HEK293 (cell line): ENCODE measurements around the gene LIN37.
A peak's percentile ranks its signal among the peaks of the same experiment; 100 is the strongest.

Source experiments
- CTCF ChIA-PET: fragments of 350-600 bp; formaldehyde crosslinking; extraction: SDS; loops from one replicate; lab custom pipeline; 2021; ENCODE audit warnings: antibody characterized with exemption; lab: Yijun Ruan, JAX
- POLR2A ChIA-PET: fragments of 300-600 bp; formaldehyde crosslinking; extraction: SDS; loops from one replicate; lab custom pipeline; 2020; ENCODE audit warnings: antibody characterized with exemption, inconsistent platforms; lab: Yijun Ruan, JAX
- H3K27ac ChIP-seq: fragments of 200-500 bp; sonication (Bioruptor generic); 2 replicates; pipeline ENCODE4 v1.5.1; 2014; ENCODE audit warnings: low read depth, low read length, control low read depth, inconsistent platforms; ENCODE audit errors: extremely low read depth
- H3K36me3 ChIP-seq, 2 experiments: fragments of 200-500 bp in 1 of 2; sonication (Bioruptor generic) in 1 of 2; 1 replicate in 1 of 2; 2 replicates in 1 of 2; pipeline ENCODE4 v1.5.1; 2014 to 2017; ENCODE audit warnings: inconsistent platforms in 2 of 2, low read length in 2 of 2; ENCODE audit not compliant: control insufficient read depth in 2 of 2, insufficient read depth in 1 of 2
- H3K4me1 ChIP-seq: fragments of 200-500 bp; sonication (Bioruptor generic); 2 replicates; pipeline ENCODE4 v1.5.1; 2014; ENCODE audit warnings: mild to moderate bottlenecking, low read length, inconsistent platforms; ENCODE audit not compliant: control insufficient read depth, insufficient read depth
- H3K4me3 ChIP-seq: 2 replicates; pipeline ENCODE4 v1.5.1; 2011; ENCODE audit warnings: low read depth, mild to moderate bottlenecking, control low read depth, low read length, moderate library complexity
- H3K9me3 ChIP-seq: fragments of 200-500 bp; sonication (Bioruptor generic); 2 replicates; pipeline ENCODE4 v1.5.1; 2014; ENCODE audit warnings: low read depth, low read length, inconsistent platforms; ENCODE audit not compliant: control insufficient read depth, insufficient read depth
- BCL11B ChIP-seq: fragments of 450-650 bp; formaldehyde crosslinking; IDR thresholded peaks from 2 replicates; pipeline ENCODE4 v1.5.1; 2016; ENCODE audit warnings: low read depth, missing biosample characterization, missing genetic modification characterization
- EGR2 ChIP-seq: fragments of 450-650 bp; formaldehyde crosslinking; IDR thresholded peaks from 2 replicates; pipeline ENCODE4 v1.5.1; 2016; ENCODE audit warnings: low read depth, missing biosample characterization, missing genetic modification characterization
- GLI4 ChIP-seq: fragments of 450-650 bp; formaldehyde crosslinking; IDR thresholded peaks from 2 replicates; pipeline ENCODE4 v1.5.1; 2016; ENCODE audit warnings: missing biosample characterization, missing genetic modification characterization
- GLIS1 ChIP-seq: fragments of 450-650 bp; formaldehyde crosslinking; IDR thresholded peaks from 2 replicates; pipeline ENCODE4 v1.5.1; 2016; ENCODE audit warnings: missing biosample characterization, missing genetic modification characterization
- GLIS2 ChIP-seq: fragments of 450-650 bp; formaldehyde crosslinking; IDR thresholded peaks from 2 replicates; pipeline ENCODE4 v1.5.1; 2016; ENCODE audit warnings: missing biosample characterization, missing genetic modification characterization
- KLF7 ChIP-seq: fragments of 450-650 bp; formaldehyde crosslinking; IDR thresholded peaks from 2 replicates; pipeline ENCODE4 v1.5.1; 2016; ENCODE audit warnings: missing biosample characterization, missing genetic modification characterization, borderline replicate concordance
- KLF8 ChIP-seq: fragments of 450-650 bp; formaldehyde crosslinking; IDR thresholded peaks from 2 replicates; pipeline ENCODE4 v1.5.1; 2016; ENCODE audit warnings: missing biosample characterization, missing genetic modification characterization
- SCRT2 ChIP-seq: fragments of 450-650 bp; formaldehyde crosslinking; IDR thresholded peaks from 2 replicates; pipeline ENCODE4 v1.5.1; 2016; ENCODE audit warnings: missing biosample characterization, missing genetic modification characterization
- SP2 ChIP-seq: fragments of 450-650 bp; formaldehyde crosslinking; IDR thresholded peaks from 2 replicates; pipeline ENCODE4 v1.5.1; 2016; ENCODE audit warnings: missing biosample characterization, missing genetic modification characterization
- SP3 ChIP-seq: fragments of 450-650 bp; formaldehyde crosslinking; IDR thresholded peaks from 2 replicates; pipeline ENCODE4 v1.5.1; 2016; ENCODE audit warnings: missing biosample characterization, missing genetic modification characterization
- ZBTB44 ChIP-seq: fragments of 450-650 bp; IDR thresholded peaks from 2 replicates; pipeline ENCODE4 v1.5.1; 2018; ENCODE audit warnings: missing biosample characterization, mild to moderate bottlenecking, missing genetic modification characterization
- ZBTB48 ChIP-seq: fragments of 450-650 bp; formaldehyde crosslinking; IDR thresholded peaks from 2 replicates; pipeline ENCODE4 v1.5.1; 2016; ENCODE audit warnings: missing biosample characterization, missing genetic modification characterization
- ZFHX2 ChIP-seq: fragments of 450-650 bp; formaldehyde crosslinking; conservative IDR thresholded peaks from 2 replicates; pipeline ENCODE4 v1.5.1; 2016; ENCODE audit warnings: missing biosample characterization, missing genetic modification characterization
- ZIC2 ChIP-seq: fragments of 450-650 bp; formaldehyde crosslinking; IDR thresholded peaks from 2 replicates; pipeline ENCODE4 v1.5.1; 2016; ENCODE audit warnings: missing biosample characterization, missing genetic modification characterization
- ZNF157 ChIP-seq: fragments of 450-650 bp; formaldehyde crosslinking; IDR thresholded peaks from 2 replicates; pipeline ENCODE4 v1.5.1; 2016; ENCODE audit warnings: missing biosample characterization, missing genetic modification characterization
- ZNF175 ChIP-seq: fragments of 450-650 bp; formaldehyde crosslinking; IDR thresholded peaks from 2 replicates; pipeline ENCODE4 v1.5.1; 2016; ENCODE audit warnings: missing biosample characterization, missing genetic modification characterization
- ZNF211 ChIP-seq: fragments of 450-650 bp; formaldehyde crosslinking; IDR thresholded peaks from 2 replicates; pipeline ENCODE4 v1.5.1; 2016; ENCODE audit warnings: low read depth, missing biosample characterization, missing genetic modification characterization
- ZNF221 ChIP-seq: fragments of 450-650 bp; formaldehyde crosslinking; IDR thresholded peaks from 2 replicates; pipeline ENCODE4 v1.5.1; 2017; ENCODE audit warnings: missing biosample characterization, missing genetic modification characterization, borderline replicate concordance
- ZNF239 ChIP-seq: fragments of 450-650 bp; formaldehyde crosslinking; IDR thresholded peaks from 2 replicates; pipeline ENCODE4 v1.5.1; 2016; ENCODE audit warnings: missing biosample characterization, missing genetic modification characterization
- ZNF37A ChIP-seq: fragments of 450-650 bp; IDR thresholded peaks from 2 replicates; pipeline ENCODE4 v1.5.1; 2018; ENCODE audit warnings: missing biosample characterization, missing genetic modification characterization
- ZNF501 ChIP-seq: fragments of 450-650 bp; formaldehyde crosslinking; IDR thresholded peaks from 2 replicates; pipeline ENCODE4 v1.5.1; 2016; ENCODE audit warnings: missing biosample characterization, missing genetic modification characterization
- ZNF549 ChIP-seq: fragments of 450-650 bp; IDR thresholded peaks from 2 replicates; pipeline ENCODE4 v1.5.1; 2018; ENCODE audit warnings: missing biosample characterization, missing genetic modification characterization, mild to moderate bottlenecking, inconsistent platforms, moderate library complexity
- ZNF747 ChIP-seq: fragments of 450-650 bp; formaldehyde crosslinking; IDR thresholded peaks from 2 replicates; pipeline ENCODE4 v1.5.1; 2016; ENCODE audit warnings: missing biosample characterization, missing genetic modification characterization
- ZNF843 ChIP-seq: fragments of 450-650 bp; formaldehyde crosslinking; IDR thresholded peaks from 2 replicates; pipeline ENCODE4 v1.5.1; 2016; ENCODE audit warnings: missing biosample characterization, missing genetic modification characterization
- TF ChIP-seq, protein P1 (sequence below): fragments of 450-650 bp; formaldehyde crosslinking; IDR thresholded peaks from 2 replicates; pipeline ENCODE4 v1.5.1; 2016; ENCODE audit warnings: missing biosample characterization, missing genetic modification characterization
- TF ChIP-seq, protein P2 (sequence below): fragments of 450-650 bp; formaldehyde crosslinking; IDR thresholded peaks from 2 replicates; pipeline ENCODE4 v1.5.1; 2016; ENCODE audit warnings: missing biosample characterization, missing genetic modification characterization
- TF ChIP-seq, protein P3 (sequence below): fragments of 450-650 bp; formaldehyde crosslinking; IDR thresholded peaks from 2 replicates; pipeline ENCODE4 v1.5.1; 2016; ENCODE audit warnings: missing biosample characterization, missing genetic modification characterization

LIN37 gene

DNA sequence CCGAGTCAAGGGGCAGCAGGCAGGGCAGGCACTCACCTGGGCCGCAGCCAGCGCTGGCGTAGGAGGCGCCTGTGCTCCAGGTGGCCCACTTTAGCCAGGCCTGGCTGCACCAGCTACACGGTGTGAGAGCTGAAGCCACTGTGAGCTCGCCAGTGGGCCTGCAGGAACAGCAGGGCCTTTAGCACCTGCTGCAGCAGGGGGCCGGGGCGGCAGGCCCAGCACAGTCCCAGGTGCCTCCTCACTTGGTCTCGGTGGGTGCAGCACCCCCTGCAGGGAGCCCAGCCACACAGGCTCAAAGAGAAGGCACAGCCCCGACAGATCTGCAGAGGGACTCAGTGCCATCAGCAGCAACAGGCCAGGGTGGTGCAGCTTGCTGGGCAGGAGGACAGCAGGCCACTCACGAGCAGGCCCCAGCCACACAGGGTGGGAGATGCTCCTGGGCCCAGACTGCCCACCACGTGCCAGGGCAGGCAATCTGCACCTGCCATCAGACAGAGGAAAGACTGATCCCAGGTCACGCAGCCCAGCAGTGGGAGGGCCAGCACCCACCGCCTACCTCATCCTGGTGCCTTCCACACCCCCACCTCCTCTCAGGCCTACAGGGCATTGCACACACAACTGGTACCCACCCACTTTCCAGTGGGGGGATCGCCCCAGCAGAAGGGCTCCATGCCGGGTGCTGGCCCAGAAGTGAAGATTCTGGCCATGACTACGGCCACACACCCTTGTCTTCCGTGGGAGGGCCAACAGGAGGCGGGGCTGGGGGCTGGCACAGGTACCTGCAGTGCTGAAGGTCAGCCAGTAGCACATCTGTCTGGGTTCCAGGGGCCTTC is 42.8 kb downstream of the LIN37 start:
- Histone ChIP-seq H3K4me1 (no peaks in the 10 kb centered on the region), H3K4me3 (no peak overlapping the region), H3K36me3 (peaks cover 0 to under 1% of the 10 kb centered on the region in 2 experiments; a peak in 2 of 3 replicates), H3K27ac (peak overlapping the region; percentile 31), H3K9me3 (no peaks in the 10 kb centered on the region)
- ChIA-PET POLR2A (interaction anchor here (3.3 kb wide), 1 partner anchor 51 kb away, joined by 13 read pairs; no protein-coding TSS in a partner anchor), CTCF (interaction anchor here (0.6 kb wide), 2 partner anchors 13 to 569 kb away, joined by 3 read pairs; no protein-coding TSS in a partner anchor)
- TF ChIP-seq EGR2 (tag by site-specific recombination) (peak; percentile 94), ZIC2 (peak; percentile 99), SP3 (tag by site-specific recombination) (peak; percentile 15; the same call in 1 of the 2 replicates), ZNF175 (tag by site-specific recombination) (no peak), ZNF221 (tag by site-specific recombination) (no peak), ZNF37A (tag by site-specific recombination) (no peak), ZNF157 (tag by site-specific recombination) (no peak), SCRT2 (tag by site-specific recombination) (peak; percentile 81), SP2 (peak; percentile 28; the same call in 1 of the 2 replicates), GLIS2 (peak; percentile 51; the same call in 1 of the 2 replicates), ZFHX2 (tag by site-specific recombination) (peak; percentile 95), BCL11B (tag by site-specific recombination) (no peak), ZBTB44 (tag by site-specific recombination) (no peak), ZNF239 (tag by site-specific recombination) (no peak), GLIS1 (peak; percentile 69)
- TF ChIP-seq, protein P1, sequence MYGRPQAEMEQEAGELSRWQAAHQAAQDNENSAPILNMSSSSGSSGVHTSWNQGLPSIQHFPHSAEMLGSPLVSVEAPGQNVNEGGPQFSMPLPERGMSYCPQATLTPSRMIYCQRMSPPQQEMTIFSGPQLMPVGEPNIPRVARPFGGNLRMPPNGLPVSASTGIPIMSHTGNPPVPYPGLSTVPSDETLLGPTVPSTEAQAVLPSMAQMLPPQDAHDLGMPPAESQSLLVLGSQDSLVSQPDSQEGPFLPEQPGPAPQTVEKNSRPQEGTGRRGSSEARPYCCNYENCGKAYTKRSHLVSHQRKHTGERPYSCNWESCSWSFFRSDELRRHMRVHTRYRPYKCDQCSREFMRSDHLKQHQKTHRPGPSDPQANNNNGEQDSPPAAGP (tag by site-specific recombination): no peak
- TF ChIP-seq, protein P2, sequence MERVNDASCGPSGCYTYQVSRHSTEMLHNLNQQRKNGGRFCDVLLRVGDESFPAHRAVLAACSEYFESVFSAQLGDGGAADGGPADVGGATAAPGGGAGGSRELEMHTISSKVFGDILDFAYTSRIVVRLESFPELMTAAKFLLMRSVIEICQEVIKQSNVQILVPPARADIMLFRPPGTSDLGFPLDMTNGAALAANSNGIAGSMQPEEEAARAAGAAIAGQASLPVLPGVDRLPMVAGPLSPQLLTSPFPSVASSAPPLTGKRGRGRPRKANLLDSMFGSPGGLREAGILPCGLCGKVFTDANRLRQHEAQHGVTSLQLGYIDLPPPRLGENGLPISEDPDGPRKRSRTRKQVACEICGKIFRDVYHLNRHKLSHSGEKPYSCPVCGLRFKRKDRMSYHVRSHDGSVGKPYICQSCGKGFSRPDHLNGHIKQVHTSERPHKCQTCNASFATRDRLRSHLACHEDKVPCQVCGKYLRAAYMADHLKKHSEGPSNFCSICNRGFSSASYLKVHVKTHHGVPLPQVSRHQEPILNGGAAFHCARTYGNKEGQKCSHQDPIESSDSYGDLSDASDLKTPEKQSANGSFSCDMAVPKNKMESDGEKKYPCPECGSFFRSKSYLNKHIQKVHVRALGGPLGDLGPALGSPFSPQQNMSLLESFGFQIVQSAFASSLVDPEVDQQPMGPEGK: no peak
- TF ChIP-seq, protein P3, sequence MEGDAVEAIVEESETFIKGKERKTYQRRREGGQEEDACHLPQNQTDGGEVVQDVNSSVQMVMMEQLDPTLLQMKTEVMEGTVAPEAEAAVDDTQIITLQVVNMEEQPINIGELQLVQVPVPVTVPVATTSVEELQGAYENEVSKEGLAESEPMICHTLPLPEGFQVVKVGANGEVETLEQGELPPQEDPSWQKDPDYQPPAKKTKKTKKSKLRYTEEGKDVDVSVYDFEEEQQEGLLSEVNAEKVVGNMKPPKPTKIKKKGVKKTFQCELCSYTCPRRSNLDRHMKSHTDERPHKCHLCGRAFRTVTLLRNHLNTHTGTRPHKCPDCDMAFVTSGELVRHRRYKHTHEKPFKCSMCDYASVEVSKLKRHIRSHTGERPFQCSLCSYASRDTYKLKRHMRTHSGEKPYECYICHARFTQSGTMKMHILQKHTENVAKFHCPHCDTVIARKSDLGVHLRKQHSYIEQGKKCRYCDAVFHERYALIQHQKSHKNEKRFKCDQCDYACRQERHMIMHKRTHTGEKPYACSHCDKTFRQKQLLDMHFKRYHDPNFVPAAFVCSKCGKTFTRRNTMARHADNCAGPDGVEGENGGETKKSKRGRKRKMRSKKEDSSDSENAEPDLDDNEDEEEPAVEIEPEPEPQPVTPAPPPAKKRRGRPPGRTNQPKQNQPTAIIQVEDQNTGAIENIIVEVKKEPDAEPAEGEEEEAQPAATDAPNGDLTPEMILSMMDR (tag by site-specific recombination): peak; percentile 83

GRCh38 chr19:35791814-35792279 is 43.5 kb downstream of the LIN37 start:
- TF ChIP-seq ZNF747 (tag by site-specific recombination): no peak
- TF ChIP-seq ZNF501 (tag by site-specific recombination): no peak
- no peak for TF ChIP-seq ZNF549 (tag by site-specific recombination)
- no peak for TF ChIP-seq GLI4
- TF ChIP-seq KLF8 (tag by site-specific recombination): no peak
- no peak for TF ChIP-seq ZBTB48 (tag by site-specific recombination)
- no peak for TF ChIP-seq ZNF843
- no peak for TF ChIP-seq SP2
- TF ChIP-seq ZNF211 (tag by site-specific recombination): no peak
- TF ChIP-seq KLF7 (tag by site-specific recombination): no peak
- H3K36me3 ChIP-seq: no peaks in the 10 kb centered on the region; a peak in 1 of 3 replicates
- no peaks in the 10 kb centered on the region for H3K9me3 ChIP-seq
- H3K4me1 ChIP-seq: no peaks in the 10 kb centered on the region
- no peak overlapping the region for H3K27ac ChIP-seq
- CTCF ChIA-PET: interaction anchor here (0.6 to 1.0 kb wide), 2 partner anchors 10 to 43 kb away, joined by 3 to 4 read pairs; no protein-coding TSS in a partner anchor
- H3K4me3 ChIP-seq: no peak overlapping the region
- POLR2A ChIA-PET: no interaction called here
